ENCODE results near the gene PTPRQ.
A peak's percentile ranks its signal among the peaks of the same experiment; 100 is the strongest.

PTPRQ gene

GRCh38 chr12:80556566-80556965 lies 112.5 kb downstream of the PTPRQ start:
- FAIRE-seq: no peak

GRCh38 chr12:80559766-80560165 lies 115.7 kb downstream of the PTPRQ start:
- no peak for FAIRE-seq
- no peak for DNase-seq (ENCODE audit: insufficient read length, low spot score)

More at GRCh38 chr12:80556566-80556965, 112.5 kb downstream of the PTPRQ start:
- DNase-seq (ENCODE audit: insufficient read length, low spot score): no peak

- no peak for FAIRE-seq
- DNase-seq (ENCODE audit: insufficient read length, low spot score): no peak
These were observed 121.2 kb downstream of the PTPRQ start for GRCh38 chr12:80565271-80565670.

- FAIRE-seq: no peak
- no peak for DNase-seq (ENCODE audit: insufficient read length, low spot score)
These were observed 123.4 kb downstream of the PTPRQ start for GRCh38 chr12:80567401-80567800.

- FAIRE-seq: no peak
- DNase-seq (ENCODE audit: insufficient read length, low spot score): no peak
These were observed 132.8 kb downstream of the PTPRQ start for GRCh38 chr12:80576641-80577418.

GRCh38 chr12:80580254-80580653 lies 136.2 kb downstream of the PTPRQ start:
- FAIRE-seq: no peak
- DNase-seq (ENCODE audit: insufficient read length, low spot score): peak; percentile 58

- no peak for FAIRE-seq
- no peak for DNase-seq (ENCODE audit: insufficient read length, low spot score)
These were observed 137.7 kb downstream of the PTPRQ start for GRCh38 chr12:80581783-80582182.

GRCh38 chr12:80582431-80582830 lies 138.4 kb downstream of the PTPRQ start:
- FAIRE-seq (no peak), DNase-seq (ENCODE audit: insufficient read length, low spot score) (no peak)

GRCh38 chr12:80589077-80589476 lies 145.0 kb downstream of the PTPRQ start:
- FAIRE-seq (no peak), DNase-seq (ENCODE audit: insufficient read length, low spot score) (no peak)

- FAIRE-seq (no peak), DNase-seq (ENCODE audit: insufficient read length, low spot score) (no peak)
These were observed 146.1 kb downstream of the PTPRQ start for GRCh38 chr12:80590085-80590484.

GRCh38 chr12:80593766-80594165 lies 149.7 kb downstream of the PTPRQ start:
- DNase-seq (ENCODE audit: insufficient read length, low spot score) (peak; percentile 24), FAIRE-seq (no peak)

- FAIRE-seq (no peak), DNase-seq (ENCODE audit: insufficient read length, low spot score) (no peak)
These were observed 152.5 kb downstream of the PTPRQ start for GRCh38 chr12:80596509-80596908.

GRCh38 chr12:80598004-80598606 lies 154.1 kb downstream of the PTPRQ start:
- FAIRE-seq: peak; percentile 46
- peak; percentile 14 for DNase-seq (ENCODE audit: insufficient read length, low spot score)

GRCh38 chr12:80602455-80602854 lies 158.4 kb downstream of the PTPRQ start:
- no peak for DNase-seq (ENCODE audit: insufficient read length, low spot score)
- FAIRE-seq: no peak

- no peak for FAIRE-seq
These were observed 163.5 kb downstream of the PTPRQ start for GRCh38 chr12:80607361-80608135.

GRCh38 chr12:80617733-80618132 lies 173.7 kb downstream of the PTPRQ start:
- DNase-seq (ENCODE audit: insufficient read length, low spot score) (no peak), FAIRE-seq (no peak)

More at GRCh38 chr12:80607361-80608135, 163.5 kb downstream of the PTPRQ start:
- no peak for DNase-seq (ENCODE audit: insufficient read length, low spot score)

GRCh38 chr12:80620281-80620680 lies 176.2 kb downstream of the PTPRQ start:
- FAIRE-seq (no peak), DNase-seq (ENCODE audit: insufficient read length, low spot score) (no peak)

- FAIRE-seq: no peak
These were observed 178.2 kb downstream of the PTPRQ start for GRCh38 chr12:80622271-80622670.

GRCh38 chr12:80625051-80625450 lies 181.0 kb downstream of the PTPRQ start:
- FAIRE-seq (no peak), DNase-seq (ENCODE audit: insufficient read length, low spot score) (no peak)

More at GRCh38 chr12:80622271-80622670, 178.2 kb downstream of the PTPRQ start:
- DNase-seq (ENCODE audit: insufficient read length, low spot score): no peak

- FAIRE-seq: no peak
- no peak for DNase-seq (ENCODE audit: insufficient read length, low spot score)
These were observed 181.9 kb downstream of the PTPRQ start for GRCh38 chr12:80625901-80626300.

- no peak for FAIRE-seq
- DNase-seq (ENCODE audit: insufficient read length, low spot score): no peak
These were observed 183.7 kb downstream of the PTPRQ start for GRCh38 chr12:80627782-80628181.
